GM23338 (cell line): Measurements from ENCODE around the gene CDH4. TPM values are rescaled to one million over a fixed set of nuclear protein-coding genes. Genes with fewer than 3 reads are reported as not detected.

Experiments
- JUNB ChIP-seq: IDR thresholded peaks from one replicate; pipeline ENCODE4 v1.6.1; 2016; ENCODE audit warnings: antibody characterized with exemption; ENCODE audit not compliant: unreplicated experiment
- polyA plus RNA-seq: library from polyadenylated mRNA; unstranded; fragments of >200 nt; fragmentation: Nextera tagmentation; extraction: Ambion mirVana; gene quantifications from 2 replicates; pipeline ENCODE4 v1.2.1, GENCODE V29; 2016
- total RNA-seq: library from RNA; depleted of rRNA; stranded (reverse); fragments of >200 nt; shearing (Covaris generic); gene quantifications from 2 replicates; pipeline ENCODE4 v1.2.3, GENCODE V29; 2014
- TF ChIP-seq, protein P1 (sequence below): fragments of 250-450 bp; sonication (Bioruptor Pico); IDR thresholded peaks from 2 replicates; pipeline ENCODE4 v1.5.0; 2020; ENCODE audit warnings: mild to moderate bottlenecking, moderate library complexity
- TF ChIP-seq, protein P2 (sequence below): IDR thresholded peaks from one replicate; pipeline ENCODE4 v1.6.1; 2018; ENCODE audit warnings: antibody characterized with exemption; ENCODE audit not compliant: unreplicated experiment

The CDH4 gene
- total and polyA plus RNA-seq, 2 experiments from 2014 or later = 1.2 to 4.2 TPM

DNA sequence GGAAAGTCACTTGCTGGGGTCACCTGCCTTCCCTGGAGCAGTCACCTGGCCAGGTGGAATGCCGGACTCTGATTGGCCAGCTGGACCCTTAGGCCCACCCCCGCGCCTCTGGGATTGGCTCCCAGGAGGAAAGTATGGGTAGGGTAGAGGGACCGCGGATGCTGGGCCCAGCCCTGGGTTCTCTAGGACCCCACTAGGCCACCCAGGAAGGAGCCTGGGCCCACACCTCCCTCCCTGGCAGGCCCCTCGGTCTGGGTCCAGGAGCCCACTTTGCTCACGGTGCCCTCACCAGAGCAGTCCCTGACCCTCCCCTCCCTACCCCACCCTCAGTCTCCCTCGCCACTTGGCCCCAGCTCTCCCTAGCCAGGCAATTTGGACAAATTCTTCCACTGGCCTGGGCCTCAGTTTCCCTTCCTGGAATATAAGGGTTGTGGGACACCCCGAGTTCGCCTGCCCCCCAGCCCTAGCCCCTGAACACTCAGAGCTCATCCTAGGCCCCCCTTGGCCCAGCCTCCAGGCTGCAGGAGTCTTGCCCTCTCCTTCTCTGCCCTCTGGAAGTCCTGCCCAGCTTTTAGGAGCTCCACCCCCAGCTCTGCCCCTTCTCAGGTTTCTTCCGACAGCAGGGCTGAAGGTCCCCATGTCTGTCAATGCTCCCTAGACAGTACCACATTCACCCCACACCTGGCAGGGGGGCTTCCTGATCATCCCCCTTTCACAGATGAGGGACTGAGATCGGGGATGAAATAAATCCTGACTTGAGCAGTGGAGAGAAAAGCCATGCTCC lies 514.0 kb downstream of the CDH4 start (continued):
- TF ChIP-seq, protein P1, sequence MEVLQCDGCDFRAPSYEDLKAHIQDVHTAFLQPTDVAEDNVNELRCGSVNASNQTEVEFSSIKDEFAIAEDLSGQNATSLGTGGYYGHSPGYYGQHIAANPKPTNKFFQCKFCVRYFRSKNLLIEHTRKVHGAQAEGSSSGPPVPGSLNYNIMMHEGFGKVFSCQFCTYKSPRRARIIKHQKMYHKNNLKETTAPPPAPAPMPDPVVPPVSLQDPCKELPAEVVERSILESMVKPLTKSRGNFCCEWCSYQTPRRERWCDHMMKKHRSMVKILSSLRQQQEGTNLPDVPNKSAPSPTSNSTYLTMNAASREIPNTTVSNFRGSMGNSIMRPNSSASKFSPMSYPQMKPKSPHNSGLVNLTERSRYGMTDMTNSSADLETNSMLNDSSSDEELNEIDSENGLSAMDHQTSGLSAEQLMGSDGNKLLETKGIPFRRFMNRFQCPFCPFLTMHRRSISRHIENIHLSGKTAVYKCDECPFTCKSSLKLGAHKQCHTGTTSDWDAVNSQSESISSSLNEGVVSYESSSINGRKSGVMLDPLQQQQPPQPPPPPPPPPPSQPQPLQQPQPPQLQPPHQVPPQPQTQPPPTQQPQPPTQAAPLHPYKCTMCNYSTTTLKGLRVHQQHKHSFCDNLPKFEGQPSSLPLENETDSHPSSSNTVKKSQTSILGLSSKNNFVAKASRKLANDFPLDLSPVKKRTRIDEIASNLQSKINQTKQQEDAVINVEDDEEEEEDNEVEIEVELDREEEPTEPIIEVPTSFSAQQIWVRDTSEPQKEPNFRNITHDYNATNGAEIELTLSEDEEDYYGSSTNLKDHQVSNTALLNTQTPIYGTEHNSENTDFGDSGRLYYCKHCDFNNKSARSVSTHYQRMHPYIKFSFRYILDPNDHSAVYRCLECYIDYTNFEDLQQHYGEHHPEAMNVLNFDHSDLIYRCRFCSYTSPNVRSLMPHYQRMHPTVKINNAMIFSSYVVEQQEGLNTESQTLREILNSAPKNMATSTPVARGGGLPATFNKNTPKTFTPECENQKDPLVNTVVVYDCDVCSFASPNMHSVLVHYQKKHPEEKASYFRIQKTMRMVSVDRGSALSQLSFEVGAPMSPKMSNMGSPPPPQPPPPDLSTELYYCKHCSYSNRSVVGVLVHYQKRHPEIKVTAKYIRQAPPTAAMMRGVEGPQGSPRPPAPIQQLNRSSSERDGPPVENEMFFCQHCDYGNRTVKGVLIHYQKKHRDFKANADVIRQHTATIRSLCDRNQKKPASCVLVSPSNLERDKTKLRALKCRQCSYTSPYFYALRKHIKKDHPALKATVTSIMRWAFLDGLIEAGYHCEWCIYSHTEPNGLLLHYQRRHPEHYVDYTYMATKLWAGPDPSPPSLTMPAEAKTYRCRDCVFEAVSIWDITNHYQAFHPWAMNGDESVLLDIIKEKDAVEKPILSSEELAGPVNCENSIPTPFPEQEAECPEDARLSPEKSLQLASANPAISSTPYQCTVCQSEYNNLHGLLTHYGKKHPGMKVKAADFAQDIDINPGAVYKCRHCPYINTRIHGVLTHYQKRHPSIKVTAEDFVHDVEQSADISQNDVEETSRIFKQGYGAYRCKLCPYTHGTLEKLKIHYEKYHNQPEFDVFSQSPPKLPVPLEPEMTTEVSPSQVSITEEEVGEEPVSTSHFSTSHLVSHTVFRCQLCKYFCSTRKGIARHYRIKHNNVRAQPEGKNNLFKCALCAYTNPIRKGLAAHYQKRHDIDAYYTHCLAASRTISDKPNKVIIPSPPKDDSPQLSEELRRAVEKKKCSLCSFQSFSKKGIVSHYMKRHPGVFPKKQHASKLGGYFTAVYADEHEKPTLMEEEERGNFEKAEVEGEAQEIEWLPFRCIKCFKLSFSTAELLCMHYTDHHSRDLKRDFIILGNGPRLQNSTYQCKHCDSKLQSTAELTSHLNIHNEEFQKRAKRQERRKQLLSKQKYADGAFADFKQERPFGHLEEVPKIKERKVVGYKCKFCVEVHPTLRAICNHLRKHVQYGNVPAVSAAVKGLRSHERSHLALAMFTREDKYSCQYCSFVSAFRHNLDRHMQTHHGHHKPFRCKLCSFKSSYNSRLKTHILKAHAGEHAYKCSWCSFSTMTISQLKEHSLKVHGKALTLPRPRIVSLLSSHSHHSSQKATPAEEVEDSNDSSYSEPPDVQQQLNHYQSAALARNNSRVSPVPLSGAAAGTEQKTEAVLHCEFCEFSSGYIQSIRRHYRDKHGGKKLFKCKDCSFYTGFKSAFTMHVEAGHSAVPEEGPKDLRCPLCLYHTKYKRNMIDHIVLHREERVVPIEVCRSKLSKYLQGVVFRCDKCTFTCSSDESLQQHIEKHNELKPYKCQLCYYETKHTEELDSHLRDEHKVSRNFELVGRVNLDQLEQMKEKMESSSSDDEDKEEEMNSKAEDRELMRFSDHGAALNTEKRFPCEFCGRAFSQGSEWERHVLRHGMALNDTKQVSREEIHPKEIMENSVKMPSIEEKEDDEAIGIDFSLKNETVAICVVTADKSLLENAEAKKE (CRISPR knock-in tag) = no peak
- no peak for TF ChIP-seq JUNB
- TF ChIP-seq, protein P2, sequence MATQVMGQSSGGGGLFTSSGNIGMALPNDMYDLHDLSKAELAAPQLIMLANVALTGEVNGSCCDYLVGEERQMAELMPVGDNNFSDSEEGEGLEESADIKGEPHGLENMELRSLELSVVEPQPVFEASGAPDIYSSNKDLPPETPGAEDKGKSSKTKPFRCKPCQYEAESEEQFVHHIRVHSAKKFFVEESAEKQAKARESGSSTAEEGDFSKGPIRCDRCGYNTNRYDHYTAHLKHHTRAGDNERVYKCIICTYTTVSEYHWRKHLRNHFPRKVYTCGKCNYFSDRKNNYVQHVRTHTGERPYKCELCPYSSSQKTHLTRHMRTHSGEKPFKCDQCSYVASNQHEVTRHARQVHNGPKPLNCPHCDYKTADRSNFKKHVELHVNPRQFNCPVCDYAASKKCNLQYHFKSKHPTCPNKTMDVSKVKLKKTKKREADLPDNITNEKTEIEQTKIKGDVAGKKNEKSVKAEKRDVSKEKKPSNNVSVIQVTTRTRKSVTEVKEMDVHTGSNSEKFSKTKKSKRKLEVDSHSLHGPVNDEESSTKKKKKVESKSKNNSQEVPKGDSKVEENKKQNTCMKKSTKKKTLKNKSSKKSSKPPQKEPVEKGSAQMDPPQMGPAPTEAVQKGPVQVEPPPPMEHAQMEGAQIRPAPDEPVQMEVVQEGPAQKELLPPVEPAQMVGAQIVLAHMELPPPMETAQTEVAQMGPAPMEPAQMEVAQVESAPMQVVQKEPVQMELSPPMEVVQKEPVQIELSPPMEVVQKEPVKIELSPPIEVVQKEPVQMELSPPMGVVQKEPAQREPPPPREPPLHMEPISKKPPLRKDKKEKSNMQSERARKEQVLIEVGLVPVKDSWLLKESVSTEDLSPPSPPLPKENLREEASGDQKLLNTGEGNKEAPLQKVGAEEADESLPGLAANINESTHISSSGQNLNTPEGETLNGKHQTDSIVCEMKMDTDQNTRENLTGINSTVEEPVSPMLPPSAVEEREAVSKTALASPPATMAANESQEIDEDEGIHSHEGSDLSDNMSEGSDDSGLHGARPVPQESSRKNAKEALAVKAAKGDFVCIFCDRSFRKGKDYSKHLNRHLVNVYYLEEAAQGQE = no peak
